Ramos (cell line): ENCODE results near the gene PDK4.

Experiments used
- in situ Hi-C: fragments of 300-500 bp; cut with MboI; formaldehyde crosslinking; loops from one replicate; pipeline ENCODE4 v1.14.3; 2022; ENCODE audit warnings: low sequenced_read_pairs; ENCODE audit not compliant: unreplicated experiment

The PDK4 gene

DNA sequence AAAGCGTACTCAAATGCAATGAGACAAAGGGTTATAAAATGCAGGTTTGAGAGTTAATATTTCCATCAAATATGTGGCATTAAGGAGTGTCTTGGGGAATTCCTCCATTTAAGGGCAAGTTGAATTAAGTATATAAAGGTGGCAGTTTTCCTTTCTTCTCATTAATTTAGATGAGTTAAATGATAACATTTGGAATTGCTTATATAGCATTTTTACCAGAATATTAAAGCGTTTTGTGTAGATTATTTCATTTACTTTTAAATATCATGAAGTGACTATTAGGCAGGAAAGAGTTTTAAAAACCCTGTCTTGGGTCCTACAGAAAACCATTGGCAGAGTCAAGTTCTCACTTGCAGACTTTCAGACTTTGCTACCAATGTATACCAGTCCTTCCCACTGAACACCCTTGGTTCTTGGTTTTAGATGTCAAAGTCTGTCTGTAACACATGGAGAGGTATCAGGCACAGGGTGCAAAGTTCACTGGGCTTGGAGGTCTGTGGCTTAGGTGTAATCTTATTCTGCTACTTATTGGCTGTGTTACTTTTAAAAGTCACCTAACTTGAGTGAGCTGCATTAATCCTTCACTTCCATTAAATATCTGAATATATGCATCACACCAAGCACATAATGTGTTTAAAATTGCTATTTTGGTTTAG, 59.5 kb downstream of the PDK4 start:
- in situ Hi-C loops: loop anchor here (25.0 kb wide), 1 partner anchor 1476 kb away; the partner anchor contains the start of genes DLX5 and DLX6

GRCh38 chr7:95535662-95536061, 60.7 kb downstream of the PDK4 start:
- in situ Hi-C loops: loop anchor here (25.0 kb wide), 1 partner anchor 1477 kb away; the partner anchor contains the start of genes DLX5 and DLX6

DNA sequence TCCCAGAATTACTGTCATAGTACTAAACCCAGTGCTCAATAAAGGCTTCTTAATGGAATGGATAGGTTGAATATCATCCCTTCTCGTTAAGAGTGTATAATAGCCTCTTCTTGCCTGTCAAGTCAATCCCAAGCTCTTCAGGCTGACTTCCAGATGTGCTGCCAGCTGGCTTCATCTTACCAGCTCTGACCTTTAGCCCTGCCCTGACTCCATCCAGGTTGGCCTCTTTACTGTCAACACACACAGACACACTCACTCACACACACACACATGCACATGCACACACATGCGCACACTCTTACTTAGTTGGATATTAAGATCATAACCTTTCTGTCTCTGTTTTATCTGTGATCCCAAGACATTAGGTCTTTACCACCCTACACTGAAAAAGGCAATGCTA, 61.5 kb downstream of the PDK4 start:
- in situ Hi-C loops: loop anchor here (25.0 kb wide), 1 partner anchor 1478 kb away; the partner anchor contains the start of genes DLX5 and DLX6
